ENCODE results near the gene NDUFA7.

DNA sequence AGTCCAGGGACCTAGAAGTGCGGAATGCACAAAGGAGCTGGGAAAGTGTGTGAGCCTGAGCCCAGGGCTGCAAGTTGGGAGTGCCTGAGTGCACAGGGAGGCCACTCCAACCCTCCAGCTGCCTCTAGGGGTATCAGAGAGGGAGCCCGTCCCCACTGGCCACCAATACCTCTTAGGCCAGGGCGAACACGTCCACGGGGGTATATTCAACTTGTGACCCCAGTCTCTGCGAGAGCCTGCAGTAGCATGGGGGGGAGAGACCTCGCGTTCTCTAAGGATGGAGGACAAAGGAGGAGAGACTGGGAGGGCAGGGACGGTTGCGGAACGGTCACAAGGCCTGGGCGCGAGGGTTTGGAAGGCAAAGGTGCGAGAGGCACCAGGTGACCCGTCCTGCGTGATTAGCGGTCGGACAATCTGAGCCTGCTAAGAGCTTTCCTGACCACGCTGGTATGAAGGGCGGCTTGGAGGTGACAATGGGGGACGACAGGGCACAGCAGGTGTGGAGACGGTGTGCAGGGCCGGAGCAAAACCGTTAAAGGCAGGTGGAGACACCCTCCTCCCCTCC lies 13.7 kb downstream of the NDUFA7 start:
- TF ChIP-seq, protein P1, sequence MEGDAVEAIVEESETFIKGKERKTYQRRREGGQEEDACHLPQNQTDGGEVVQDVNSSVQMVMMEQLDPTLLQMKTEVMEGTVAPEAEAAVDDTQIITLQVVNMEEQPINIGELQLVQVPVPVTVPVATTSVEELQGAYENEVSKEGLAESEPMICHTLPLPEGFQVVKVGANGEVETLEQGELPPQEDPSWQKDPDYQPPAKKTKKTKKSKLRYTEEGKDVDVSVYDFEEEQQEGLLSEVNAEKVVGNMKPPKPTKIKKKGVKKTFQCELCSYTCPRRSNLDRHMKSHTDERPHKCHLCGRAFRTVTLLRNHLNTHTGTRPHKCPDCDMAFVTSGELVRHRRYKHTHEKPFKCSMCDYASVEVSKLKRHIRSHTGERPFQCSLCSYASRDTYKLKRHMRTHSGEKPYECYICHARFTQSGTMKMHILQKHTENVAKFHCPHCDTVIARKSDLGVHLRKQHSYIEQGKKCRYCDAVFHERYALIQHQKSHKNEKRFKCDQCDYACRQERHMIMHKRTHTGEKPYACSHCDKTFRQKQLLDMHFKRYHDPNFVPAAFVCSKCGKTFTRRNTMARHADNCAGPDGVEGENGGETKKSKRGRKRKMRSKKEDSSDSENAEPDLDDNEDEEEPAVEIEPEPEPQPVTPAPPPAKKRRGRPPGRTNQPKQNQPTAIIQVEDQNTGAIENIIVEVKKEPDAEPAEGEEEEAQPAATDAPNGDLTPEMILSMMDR (IDR thresholded peaks at IDR 0.05; ENCODE audit: low read length): peak; percentile 21; the same call in 1 of the 2 replicates
- no peak for TF ChIP-seq EZH2 (optimal IDR thresholded peaks at IDR 0.05; ENCODE audit: low read depth, low read length)
